ENCODE measurements around the gene DNAJC17. TPM values are rescaled to one million over a fixed set of nuclear protein-coding genes. Genes with fewer than 3 reads are reported as not detected.
A peak's percentile ranks its signal among the peaks of the same experiment; 100 is the strongest.

Gene DNAJC17
- total and polyA plus RNA-seq, 2 donors = 17.9 to 45.6 TPM

- no peaks in the 10 kb centered on the region for H3K4me1 ChIP-seq (ENCODE audit: insufficient read depth)
- H3K36me3 ChIP-seq (ENCODE audit: insufficient read depth) = no peaks in the 10 kb centered on the region
- peak within 1 kb of the TSS; percentile 54 for H3K4me3 ChIP-seq (ENCODE audit: low read depth, low read length)
- under 1% methylated on average over 89 of the region's 89 CpGs for WGBS
- DNase-seq (ENCODE audit: extremely low spot score) = no peak
- H3K27ac ChIP-seq (ENCODE audit: low read depth) = peak within 1 kb of the TSS; percentile 82
These were observed 36.8 kb upstream of the DNAJC17 start, which contains the start of gene SPINT1 for GRCh38 chr15:40843885-40844695. Gene SPINT1 (plus strand): TSS chr15:40844048. CDS start chr15:40844555, 507 bp downstream.

- DNase-seq (ENCODE audit: extremely low spot score) = no peak
- Histone ChIP-seq H3K4me3 (ENCODE audit: low read depth, low read length) (peak overlapping the region; percentile 54), H3K36me3 (ENCODE audit: insufficient read depth) (no peaks in the 10 kb centered on the region), H3K27ac (ENCODE audit: low read depth) (no peak overlapping the region), H3K4me1 (ENCODE audit: insufficient read depth) (no peaks in the 10 kb centered on the region)
- 18% methylated on average over 34 of the region's 34 CpGs for WGBS
These were observed 36.1 kb upstream of the DNAJC17 start for GRCh38 chr15:40843261-40843884.

GRCh38 chr15:40841741-40842140 lies 34.5 kb upstream of the DNAJC17 start:
- Histone ChIP-seq H3K36me3 (ENCODE audit: insufficient read depth) (no peaks in the 10 kb centered on the region), H3K4me1 (ENCODE audit: insufficient read depth) (no peaks in the 10 kb centered on the region), H3K27ac (ENCODE audit: low read depth) (no peak overlapping the region), H3K4me3 (ENCODE audit: low read depth, low read length) (no peak overlapping the region)
- WGBS = 77% methylated on average over 2 of the region's 2 CpGs
- no peak for DNase-seq (ENCODE audit: extremely low spot score)

GRCh38 chr15:40838756-40839155 lies 31.5 kb upstream of the DNAJC17 start:
- 87% methylated on average over 5 of the region's 5 CpGs for WGBS
- DNase-seq (ENCODE audit: extremely low spot score) = no peak
- no peaks in the 10 kb centered on the region for H3K36me3 ChIP-seq (ENCODE audit: insufficient read depth)
- no peak overlapping the region for H3K4me3 ChIP-seq (ENCODE audit: low read depth, low read length)
- no peaks in the 10 kb centered on the region for H3K4me1 ChIP-seq (ENCODE audit: insufficient read depth)
- no peak overlapping the region for H3K27ac ChIP-seq (ENCODE audit: low read depth)

- no peak for DNase-seq (ENCODE audit: extremely low spot score)
- 90% methylated on average over 1 of the region's 1 CpG for WGBS
- Histone ChIP-seq H3K27ac (ENCODE audit: low read depth) (no peak overlapping the region), H3K4me1 (ENCODE audit: insufficient read depth) (no peaks in the 10 kb centered on the region), H3K4me3 (ENCODE audit: low read depth, low read length) (no peak overlapping the region), H3K36me3 (ENCODE audit: insufficient read depth) (no peaks in the 10 kb centered on the region)
These were observed 28.7 kb upstream of the DNAJC17 start for GRCh38 chr15:40836020-40836419.

DNA sequence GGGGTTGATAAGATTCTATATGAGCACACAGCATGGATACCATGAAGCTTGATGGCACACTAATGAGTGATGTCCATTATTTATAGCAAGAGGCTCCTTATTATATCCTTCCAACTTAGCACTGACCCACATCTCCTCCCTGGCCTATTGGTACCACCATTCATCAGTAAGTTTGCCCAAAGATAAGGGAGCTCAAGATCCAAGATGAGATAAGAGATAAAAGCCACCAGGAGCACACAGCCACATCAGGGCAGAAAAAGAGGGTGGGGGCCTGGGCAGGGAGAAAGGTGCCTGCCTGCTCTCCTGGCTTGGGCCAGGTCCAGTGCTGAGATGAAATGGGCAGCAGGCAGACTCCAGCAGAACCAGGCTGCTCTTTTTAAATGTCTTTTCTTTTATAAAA lies 25.6 kb upstream of the DNAJC17 start:
- H3K27ac ChIP-seq (ENCODE audit: low read depth) = no peak overlapping the region
- DNase-seq (ENCODE audit: extremely low spot score) = no peak
- no peaks in the 10 kb centered on the region for H3K36me3 ChIP-seq (ENCODE audit: insufficient read depth)
- H3K4me1 ChIP-seq (ENCODE audit: insufficient read depth) = no peaks in the 10 kb centered on the region
- no peak overlapping the region for H3K4me3 ChIP-seq (ENCODE audit: low read depth, low read length)

GRCh38 chr15:40831861-40832260 lies 24.6 kb upstream of the DNAJC17 start:
- Histone ChIP-seq H3K36me3 (ENCODE audit: insufficient read depth) (no peaks in the 10 kb centered on the region), H3K27ac (ENCODE audit: low read depth) (no peak overlapping the region), H3K4me1 (ENCODE audit: insufficient read depth) (no peaks in the 10 kb centered on the region), H3K4me3 (ENCODE audit: low read depth, low read length) (no peak overlapping the region)
- DNase-seq (ENCODE audit: extremely low spot score) = no peak
- 68% methylated on average over 1 of the region's 1 CpG for WGBS

GRCh38 chr15:40830884-40831283 lies 23.6 kb upstream of the DNAJC17 start:
- no peak for DNase-seq (ENCODE audit: extremely low spot score)
- H3K27ac ChIP-seq (ENCODE audit: low read depth) = no peak overlapping the region
- 54% methylated on average over 2 of the region's 2 CpGs for WGBS
- no peak overlapping the region for H3K4me3 ChIP-seq (ENCODE audit: low read depth, low read length)
- no peaks in the 10 kb centered on the region for H3K4me1 ChIP-seq (ENCODE audit: insufficient read depth)
- no peaks in the 10 kb centered on the region for H3K36me3 ChIP-seq (ENCODE audit: insufficient read depth)

- H3K4me3 ChIP-seq (ENCODE audit: low read depth, low read length) = no peak overlapping the region
- no peaks in the 10 kb centered on the region for H3K4me1 ChIP-seq (ENCODE audit: insufficient read depth)
- H3K27ac ChIP-seq (ENCODE audit: low read depth) = no peak overlapping the region
- WGBS = 72% methylated on average over 7 of the region's 7 CpGs
- H3K36me3 ChIP-seq (ENCODE audit: insufficient read depth) = no peaks in the 10 kb centered on the region
- DNase-seq (ENCODE audit: extremely low spot score) = no peak
These were observed 21.8 kb upstream of the DNAJC17 start for GRCh38 chr15:40829115-40829514.

- WGBS = 91% methylated on average over 6 of the region's 6 CpGs
- H3K4me1 ChIP-seq (ENCODE audit: insufficient read depth) = no peaks in the 10 kb centered on the region
- H3K27ac ChIP-seq (ENCODE audit: low read depth) = no peak within 1 kb of the TSS
- DNase-seq (ENCODE audit: extremely low spot score) = no peak
- no peak within 1 kb of the TSS for H3K4me3 ChIP-seq (ENCODE audit: low read depth, low read length)
- H3K36me3 ChIP-seq (ENCODE audit: insufficient read depth) = no peaks in the 10 kb centered on the region
These were observed 21.3 kb upstream of the DNAJC17 start, which contains the start of gene PPP1R14D for GRCh38 chr15:40828447-40829036. Gene PPP1R14D (minus strand): TSS chr15:40828708. CDS start chr15:40828641, 67 bp downstream.

GRCh38 chr15:40826423-40827075 lies 19.3 kb upstream of the DNAJC17 start:
- H3K27ac ChIP-seq (ENCODE audit: low read depth) = no peak overlapping the region
- 74% methylated on average over 4 of the region's 4 CpGs for WGBS

DNA sequence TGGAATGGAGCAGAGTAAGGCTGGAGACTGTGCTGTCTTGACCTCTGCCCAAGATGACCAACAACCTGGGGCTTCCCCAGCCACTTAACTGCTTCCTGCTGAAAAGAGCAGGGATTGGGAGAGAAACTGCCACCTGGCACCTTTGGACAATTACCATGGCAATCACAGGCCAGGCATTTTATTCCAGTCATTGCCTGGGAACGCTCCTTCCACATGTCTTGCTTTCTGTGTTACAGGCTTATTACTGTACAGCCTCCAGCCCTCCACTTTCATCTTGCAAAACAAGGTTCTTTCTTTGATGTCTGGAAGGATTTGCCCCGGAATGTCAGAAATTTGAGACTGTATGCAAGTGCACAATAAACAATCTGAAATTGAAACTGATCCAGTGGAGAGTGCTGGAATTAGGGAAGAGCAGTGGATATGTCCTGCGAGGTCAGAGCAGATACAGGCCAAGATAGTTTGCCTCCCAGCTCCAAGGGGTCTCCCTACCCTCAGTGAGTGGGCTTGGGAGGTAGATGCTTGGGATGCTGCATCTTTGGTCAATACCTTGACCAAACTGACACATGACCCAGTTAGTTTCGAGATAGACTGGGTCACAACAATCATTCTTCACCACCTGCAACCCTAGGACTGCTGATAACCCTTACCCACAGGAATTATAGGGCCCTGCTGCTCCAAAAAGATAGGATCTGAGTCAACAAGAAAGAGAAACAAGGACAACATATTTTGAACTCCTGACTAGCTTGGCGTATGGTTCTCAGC lies 18.6 kb upstream of the DNAJC17 start:
- no peak for DNase-seq (ENCODE audit: extremely low spot score)
- Histone ChIP-seq H3K36me3 (ENCODE audit: insufficient read depth) (no peaks in the 10 kb centered on the region), H3K4me3 (ENCODE audit: low read depth, low read length) (no peak overlapping the region), H3K27ac (ENCODE audit: low read depth) (no peak overlapping the region), H3K4me1 (ENCODE audit: insufficient read depth) (no peaks in the 10 kb centered on the region)
- WGBS = 55% methylated on average over 5 of the region's 5 CpGs

More at GRCh38 chr15:40826423-40827075, 19.3 kb upstream of the DNAJC17 start:
- Histone ChIP-seq H3K36me3 (ENCODE audit: insufficient read depth) (no peaks in the 10 kb centered on the region), H3K4me1 (ENCODE audit: insufficient read depth) (no peaks in the 10 kb centered on the region), H3K4me3 (ENCODE audit: low read depth, low read length) (no peak overlapping the region)
- no peak for DNase-seq (ENCODE audit: extremely low spot score)

Measured in urinary bladder (tissue), 4 donors.